Measurements from ENCODE around the gene KCNB1. TPM values are rescaled to one million over a fixed set of nuclear protein-coding genes. Genes with fewer than 3 reads are reported as not detected.
A peak's percentile ranks its signal among the peaks of the same experiment; 100 is the strongest.

Gene KCNB1
- polyA plus RNA-seq, 4 donors, result 0.38 to 1.2 TPM; not detected in 2

DNA sequence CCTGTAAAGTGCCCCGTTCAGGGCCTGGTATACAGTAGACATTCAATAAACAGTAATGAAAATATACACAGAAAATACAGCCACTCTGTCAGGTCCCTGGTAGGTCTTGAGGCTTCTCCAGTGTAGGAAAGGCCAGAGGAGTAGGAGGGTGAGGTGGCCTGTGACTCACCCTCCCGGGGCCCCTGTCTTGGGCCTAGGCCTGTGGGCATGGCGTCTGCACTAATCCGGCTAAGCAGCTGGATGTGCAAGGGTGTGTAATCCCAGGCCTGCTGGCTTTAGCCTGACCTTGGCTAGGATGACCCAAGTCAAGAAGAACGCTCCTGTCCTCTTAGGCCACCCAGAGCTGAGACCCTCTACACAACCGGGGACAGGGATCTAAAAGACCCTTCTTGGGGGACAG lies 84.9 kb downstream of the KCNB1 start:
- no peaks in the 10 kb centered on the region for H3K36me3 ChIP-seq (ENCODE audit: control insufficient read depth in 3 of 3, insufficient read depth in 2 of 3, low read depth in 1 of 3, low read length in 3 of 3)
- 67 to 73% (median 68%) methylated on average over 6 of the region's 6 CpGs for WGBS, 3 donors
- no peak for FAIRE-seq
- no peak overlapping the region for H3K4me3 ChIP-seq (ENCODE audit: low read depth in 1 of 3, low read length in 3 of 3)
- no peak overlapping the region for H3K27ac ChIP-seq (ENCODE audit: low read depth in 1 of 3, low read length in 2 of 3)
- H3K4me1 ChIP-seq (ENCODE audit: control insufficient read depth in 3 of 3, insufficient read depth in 2 of 3, low read depth in 1 of 3, low read length in 2 of 3), result no peaks in the 10 kb centered on the region
- H3K9me3 ChIP-seq (ENCODE audit: control insufficient read depth in 2 of 2, insufficient read depth in 1 of 2, low read depth in 1 of 2, low read length in 1 of 2), result peaks cover 0 to 2% of the 10 kb centered on the region in 2 donors
- DNase-seq, result no peak
- peaks cover 0 to 4% (median 0%) of the 10 kb centered on the region in 3 donors for H3K27me3 ChIP-seq (ENCODE audit: control insufficient read depth in 3 of 3, insufficient read depth in 3 of 3, low read length in 3 of 3)

DNA sequence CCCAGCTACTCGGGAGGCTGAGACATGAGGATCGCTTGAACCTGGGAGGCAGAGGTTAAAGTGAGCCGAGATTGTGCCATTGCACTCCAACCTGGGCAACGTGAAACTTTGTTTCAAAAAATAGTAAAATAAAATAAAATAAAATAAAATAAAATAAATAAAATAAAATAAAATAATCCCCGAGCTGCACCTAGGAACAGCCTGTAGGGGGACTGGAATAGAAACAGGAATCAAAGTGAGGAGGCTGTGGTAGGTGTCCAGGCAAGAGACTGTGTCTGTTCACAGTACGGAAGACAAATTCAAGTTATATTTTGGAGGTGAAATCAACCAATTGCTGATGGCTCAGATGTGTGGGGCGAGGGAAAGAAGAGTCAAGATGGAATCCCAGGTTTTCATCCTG lies 86.2 kb downstream of the KCNB1 start:
- no peak overlapping the region for H3K4me3 ChIP-seq (ENCODE audit: low read depth in 1 of 3, low read length in 3 of 3)
- H3K4me1 ChIP-seq (ENCODE audit: control insufficient read depth in 3 of 3, insufficient read depth in 2 of 3, low read depth in 1 of 3, low read length in 2 of 3), result no peaks in the 10 kb centered on the region
- 85 to 91% (median 86%) methylated on average over 7 of the region's 7 CpGs for WGBS, 3 donors
- no peak for FAIRE-seq
- H3K9me3 ChIP-seq (ENCODE audit: control insufficient read depth in 2 of 2, insufficient read depth in 1 of 2, low read depth in 1 of 2, low read length in 1 of 2), result no peaks in the 10 kb centered on the region
- no peak overlapping the region for H3K27ac ChIP-seq (ENCODE audit: low read depth in 1 of 3, low read length in 2 of 3)
- no peak for DNase-seq
- peaks cover 0 to 4% (median 0%) of the 10 kb centered on the region in 3 donors for H3K27me3 ChIP-seq (ENCODE audit: control insufficient read depth in 3 of 3, insufficient read depth in 3 of 3, low read length in 3 of 3)
- no peaks in the 10 kb centered on the region for H3K36me3 ChIP-seq (ENCODE audit: control insufficient read depth in 3 of 3, insufficient read depth in 2 of 3, low read depth in 1 of 3, low read length in 3 of 3)

DNA sequence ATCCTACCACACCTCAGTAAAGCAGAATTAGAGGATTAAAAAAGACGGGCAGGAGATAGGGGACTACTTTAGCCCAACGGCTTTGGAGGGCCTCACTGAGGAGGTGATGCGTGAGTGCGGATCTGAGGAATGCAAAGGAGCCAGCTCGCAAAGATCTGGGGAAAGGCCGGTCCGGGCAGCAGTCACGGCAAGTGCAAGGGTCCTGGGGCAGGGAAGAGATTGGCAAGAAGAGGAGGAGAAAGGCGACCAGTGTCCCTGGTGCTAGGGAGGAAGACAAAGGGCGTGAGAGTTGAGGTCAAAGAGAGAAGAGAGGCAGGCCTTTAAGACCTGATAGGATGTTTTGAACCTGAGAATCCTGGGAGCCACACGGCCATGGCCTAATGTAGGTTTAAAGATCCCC lies 86.8 kb downstream of the KCNB1 start:
- Histone ChIP-seq H3K4me1 (ENCODE audit: control insufficient read depth in 3 of 3, insufficient read depth in 2 of 3, low read depth in 1 of 3, low read length in 2 of 3) (no peaks in the 10 kb centered on the region), H3K27ac (ENCODE audit: low read depth in 1 of 3, low read length in 2 of 3) (peak overlapping the region in 1 of 3 donors; percentile 42), H3K4me3 (ENCODE audit: low read depth in 1 of 3, low read length in 3 of 3) (no peak overlapping the region), H3K36me3 (ENCODE audit: control insufficient read depth in 3 of 3, insufficient read depth in 2 of 3, low read depth in 1 of 3, low read length in 3 of 3) (no peaks in the 10 kb centered on the region), H3K27me3 (ENCODE audit: control insufficient read depth in 3 of 3, insufficient read depth in 3 of 3, low read length in 3 of 3) (peaks cover 0 to 4% (median 0%) of the 10 kb centered on the region in 3 donors), H3K9me3 (ENCODE audit: control insufficient read depth in 2 of 2, insufficient read depth in 1 of 2, low read depth in 1 of 2, low read length in 1 of 2) (no peaks in the 10 kb centered on the region)
- FAIRE-seq (no peak), DNase-seq (no peak)
- 82 to 89% (median 85%) methylated on average over 11 of the region's 11 CpGs for WGBS, 3 donors

DNA sequence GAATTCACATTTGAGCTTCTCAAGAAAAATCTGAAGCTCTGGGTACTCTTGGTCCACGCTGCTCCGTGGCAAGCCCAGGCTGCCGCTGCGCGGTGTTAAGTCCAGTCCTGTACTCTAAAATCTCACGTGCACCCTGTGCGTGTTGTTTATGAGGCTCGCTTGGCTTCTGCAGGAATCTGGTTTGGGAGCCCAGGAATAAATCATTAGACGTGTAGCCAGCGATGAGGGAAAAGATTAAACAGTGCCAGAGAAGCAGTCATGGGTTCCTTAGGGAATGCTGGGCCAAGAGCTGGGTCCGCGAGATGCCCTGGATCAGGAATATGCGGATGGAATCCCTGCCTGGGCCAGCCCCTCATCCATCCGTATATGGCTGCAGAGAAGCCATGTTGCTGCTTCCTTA lies 87.3 kb downstream of the KCNB1 start:
- no peak for FAIRE-seq
- Histone ChIP-seq H3K36me3 (ENCODE audit: control insufficient read depth in 3 of 3, insufficient read depth in 2 of 3, low read depth in 1 of 3, low read length in 3 of 3) (no peaks in the 10 kb centered on the region), H3K27ac (ENCODE audit: low read depth in 1 of 3, low read length in 2 of 3) (peak overlapping the region in 1 of 3 donors; percentile 42), H3K4me3 (ENCODE audit: low read depth in 1 of 3, low read length in 3 of 3) (no peak overlapping the region), H3K9me3 (ENCODE audit: control insufficient read depth in 2 of 2, insufficient read depth in 1 of 2, low read depth in 1 of 2, low read length in 1 of 2) (no peaks in the 10 kb centered on the region), H3K4me1 (ENCODE audit: control insufficient read depth in 3 of 3, insufficient read depth in 2 of 3, low read depth in 1 of 3, low read length in 2 of 3) (no peaks in the 10 kb centered on the region), H3K27me3 (ENCODE audit: control insufficient read depth in 3 of 3, insufficient read depth in 3 of 3, low read length in 3 of 3) (peaks cover 0 to 4% (median 0%) of the 10 kb centered on the region in 3 donors)
- WGBS, 3 donors, result 59 to 73% (median 71%) methylated on average over 14 of the region's 14 CpGs
- no peak for DNase-seq

DNA sequence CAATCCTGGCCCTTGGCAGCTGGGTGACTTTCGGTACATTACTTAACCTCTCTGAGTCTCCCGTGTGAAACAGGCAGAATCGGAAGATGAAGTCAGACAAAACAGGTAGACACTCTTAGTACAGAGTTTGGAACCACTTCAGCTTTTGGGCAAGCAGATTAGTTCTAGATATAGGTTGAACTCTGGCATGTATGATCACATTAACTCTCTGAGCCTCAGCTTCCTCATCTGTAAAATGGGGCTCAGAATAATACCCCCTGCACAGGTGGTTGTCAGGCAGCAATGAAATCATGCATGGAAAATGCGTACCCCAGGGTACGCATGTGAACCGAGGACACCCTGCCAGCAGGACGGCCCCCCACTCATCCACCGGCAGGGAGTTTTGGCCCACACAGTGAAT lies 87.7 kb downstream of the KCNB1 start:
- 73 to 91% (median 85%) methylated on average over 8 of the region's 8 CpGs for WGBS, 3 donors
- Histone ChIP-seq H3K4me1 (ENCODE audit: control insufficient read depth in 3 of 3, insufficient read depth in 2 of 3, low read depth in 1 of 3, low read length in 2 of 3) (no peaks in the 10 kb centered on the region), H3K4me3 (ENCODE audit: low read depth in 1 of 3, low read length in 3 of 3) (no peak overlapping the region), H3K27me3 (ENCODE audit: control insufficient read depth in 3 of 3, insufficient read depth in 3 of 3, low read length in 3 of 3) (peaks cover 0 to 4% (median 0%) of the 10 kb centered on the region in 3 donors), H3K36me3 (ENCODE audit: control insufficient read depth in 3 of 3, insufficient read depth in 2 of 3, low read depth in 1 of 3, low read length in 3 of 3) (no peaks in the 10 kb centered on the region), H3K27ac (ENCODE audit: low read depth in 1 of 3, low read length in 2 of 3) (no peak overlapping the region), H3K9me3 (ENCODE audit: control insufficient read depth in 2 of 2, insufficient read depth in 1 of 2, low read depth in 1 of 2, low read length in 1 of 2) (no peaks in the 10 kb centered on the region)
- no peak for FAIRE-seq
- DNase-seq, result no peak

DNA sequence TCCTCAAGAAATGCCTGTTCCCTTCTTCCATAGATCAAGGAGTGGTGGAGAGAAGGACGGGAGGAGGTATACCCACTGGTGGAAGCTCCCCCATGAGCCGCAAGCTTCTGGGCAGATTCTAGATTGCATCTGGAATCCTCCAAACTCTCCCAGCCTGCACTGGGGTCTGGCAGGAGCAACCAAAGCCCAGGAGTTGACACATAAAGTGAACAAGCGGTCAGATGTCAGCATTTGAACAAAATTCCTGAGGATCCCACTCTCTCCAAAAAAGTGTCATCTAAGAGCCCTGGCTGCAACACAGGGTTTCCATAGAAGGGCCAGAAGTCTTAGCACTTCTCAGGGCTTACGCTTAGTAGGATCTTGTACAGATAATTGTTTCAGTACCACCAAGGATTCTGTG lies 88.2 kb downstream of the KCNB1 start:
- FAIRE-seq, result no peak
- no peaks in the 10 kb centered on the region for H3K36me3 ChIP-seq (ENCODE audit: control insufficient read depth in 3 of 3, insufficient read depth in 2 of 3, low read depth in 1 of 3, low read length in 3 of 3)
- peaks cover 0 to 4% (median 0%) of the 10 kb centered on the region in 3 donors for H3K27me3 ChIP-seq (ENCODE audit: control insufficient read depth in 3 of 3, insufficient read depth in 3 of 3, low read length in 3 of 3)
- H3K4me3 ChIP-seq (ENCODE audit: low read depth in 1 of 3, low read length in 3 of 3), result no peak overlapping the region
- WGBS, 3 donors, result 69 to 70% (median 69%) methylated on average over 4 of the region's 4 CpGs
- H3K9me3 ChIP-seq (ENCODE audit: control insufficient read depth in 2 of 2, insufficient read depth in 1 of 2, low read depth in 1 of 2, low read length in 1 of 2), result no peaks in the 10 kb centered on the region
- DNase-seq, result no peak
- no peaks in the 10 kb centered on the region for H3K4me1 ChIP-seq (ENCODE audit: control insufficient read depth in 3 of 3, insufficient read depth in 2 of 3, low read depth in 1 of 3, low read length in 2 of 3)
- no peak overlapping the region for H3K27ac ChIP-seq (ENCODE audit: low read depth in 1 of 3, low read length in 2 of 3)

DNA sequence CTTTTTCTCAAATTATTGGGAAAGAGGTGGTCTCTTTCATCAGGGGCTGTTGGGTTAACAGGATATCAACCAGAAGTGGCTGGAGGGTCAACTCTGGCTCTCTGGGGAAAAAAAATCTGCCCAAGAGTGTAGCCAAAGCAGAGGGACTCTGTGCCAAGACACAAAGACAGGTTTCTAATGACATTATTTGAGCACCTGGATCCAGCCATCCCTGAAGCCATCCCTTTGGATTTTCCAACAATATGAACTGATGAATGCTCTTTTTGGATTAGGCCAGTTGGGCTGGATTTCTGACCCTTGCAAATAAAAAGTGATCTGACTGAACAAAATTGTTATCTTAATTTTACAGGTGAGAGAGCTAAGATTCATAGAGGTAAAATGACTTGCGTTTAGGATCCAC lies 88.7 kb downstream of the KCNB1 start:
- Histone ChIP-seq H3K36me3 (ENCODE audit: control insufficient read depth in 3 of 3, insufficient read depth in 2 of 3, low read depth in 1 of 3, low read length in 3 of 3) (no peaks in the 10 kb centered on the region), H3K9me3 (ENCODE audit: control insufficient read depth in 2 of 2, insufficient read depth in 1 of 2, low read depth in 1 of 2, low read length in 1 of 2) (no peaks in the 10 kb centered on the region), H3K4me1 (ENCODE audit: control insufficient read depth in 3 of 3, insufficient read depth in 2 of 3, low read depth in 1 of 3, low read length in 2 of 3) (no peaks in the 10 kb centered on the region), H3K27me3 (ENCODE audit: control insufficient read depth in 3 of 3, insufficient read depth in 3 of 3, low read length in 3 of 3) (peaks cover 0 to 4% (median 0%) of the 10 kb centered on the region in 3 donors), H3K27ac (ENCODE audit: low read depth in 1 of 3, low read length in 2 of 3) (no peak overlapping the region), H3K4me3 (ENCODE audit: low read depth in 1 of 3, low read length in 3 of 3) (no peak overlapping the region)
- DNase-seq (no peak), FAIRE-seq (no peak)
- WGBS, 3 donors, result 50 to 69% (median 67%) methylated on average over 1 of the region's 1 CpG

DNA sequence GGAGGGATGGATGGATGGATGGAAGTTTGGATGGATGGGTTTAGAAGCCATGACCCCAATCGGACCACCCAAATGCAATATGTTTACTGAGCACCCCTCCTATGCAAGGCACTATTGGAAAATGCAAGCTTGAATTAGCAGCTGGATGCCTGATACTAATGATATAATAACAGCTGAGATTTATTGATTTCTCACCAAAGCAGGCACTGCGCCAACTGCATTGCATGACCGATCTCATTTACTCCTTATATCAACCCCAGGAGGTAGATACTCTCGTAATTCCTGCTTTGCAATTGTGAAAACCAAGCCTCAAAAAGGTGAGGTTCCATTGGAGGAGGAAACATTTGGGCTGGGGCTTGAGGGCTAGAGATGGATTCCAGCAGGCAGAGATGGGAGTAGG lies 89.7 kb downstream of the KCNB1 start:
- Histone ChIP-seq H3K36me3 (ENCODE audit: control insufficient read depth in 3 of 3, insufficient read depth in 2 of 3, low read depth in 1 of 3, low read length in 3 of 3) (no peaks in the 10 kb centered on the region), H3K4me3 (ENCODE audit: low read depth in 1 of 3, low read length in 3 of 3) (no peak overlapping the region), H3K9me3 (ENCODE audit: control insufficient read depth in 2 of 2, insufficient read depth in 1 of 2, low read depth in 1 of 2, low read length in 1 of 2) (no peaks in the 10 kb centered on the region), H3K4me1 (ENCODE audit: control insufficient read depth in 3 of 3, insufficient read depth in 2 of 3, low read depth in 1 of 3, low read length in 2 of 3) (no peaks in the 10 kb centered on the region), H3K27ac (ENCODE audit: low read depth in 1 of 3, low read length in 2 of 3) (no peak overlapping the region), H3K27me3 (ENCODE audit: control insufficient read depth in 3 of 3, insufficient read depth in 3 of 3, low read length in 3 of 3) (peaks cover 0 to 6% (median 0%) of the 10 kb centered on the region in 3 donors)
- FAIRE-seq (no peak), DNase-seq (no peak)
- 35 to 67% (median 37%) methylated on average over 4 of the region's 4 CpGs for whole genome bisulfite sequencing, 3 donors

All from small intestine (tissue), 7 donors.